HG03196 (cell line): ENCODE data around the gene PIM1.
"Not testable (repeated sequence)": the region's sequence is repeated elsewhere in the genome, so short reads cannot be mapped to it uniquely, and the experiment has no call there.

ENCODE experiments used
- ATAC-seq: cut with Tn5 transposase; IDR thresholded peaks from one replicate; pipeline ENCODE4 v1.9.1; 2021; ENCODE audit not compliant: unreplicated experiment

PIM1 gene

GRCh38 chr6:37170273-37171200 is 585 bp downstream of the PIM1 start:
- peak; percentile 25 for ATAC-seq

- ATAC-seq: no peak
These were observed 1.4 kb downstream of the PIM1 start for GRCh38 chr6:37171201-37171969.

- ATAC-seq: peak; percentile 40
These were observed 2.2 kb downstream of the PIM1 start for GRCh38 chr6:37171970-37172812.

- ATAC-seq: no peak
These were observed 3.0 kb downstream of the PIM1 start for GRCh38 chr6:37172912-37173492.

GRCh38 chr6:37173493-37174195 is 3.7 kb downstream of the PIM1 start:
- no peak for ATAC-seq

GRCh38 chr6:37174196-37174514 is 4.2 kb downstream of the PIM1 start:
- ATAC-seq: no peak

- no peak for ATAC-seq
These were observed 4.8 kb downstream of the PIM1 start for GRCh38 chr6:37174515-37175331.

- ATAC-seq: no peak
These were observed 5.6 kb downstream of the PIM1 start for GRCh38 chr6:37175332-37176267.

GRCh38 chr6:37176268-37177076 is 6.5 kb downstream of the PIM1 start:
- no peak for ATAC-seq

GRCh38 chr6:37177077-37177934 is 7.4 kb downstream of the PIM1 start:
- no peak for ATAC-seq

GRCh38 chr6:37177935-37178517 is 8.1 kb downstream of the PIM1 start:
- ATAC-seq: no peak

GRCh38 chr6:37180075-37180474 is 10.1 kb downstream of the PIM1 start:
- no peak for ATAC-seq

GRCh38 chr6:37180610-37181009 is 10.7 kb downstream of the PIM1 start:
- not testable (repeated sequence) for ATAC-seq

GRCh38 chr6:37182736-37183590 is 13.0 kb downstream of the PIM1 start:
- no peak for ATAC-seq
